Activated T-cell treated with anti-CD3 and anti-CD28 coated beads, Interleukin-2, amount 50 U/mL, for 48 hours (primary cell): ENCODE data around the gene CORO2B.
"Not testable (repeated sequence)": the region's sequence is repeated elsewhere in the genome, so short reads cannot be mapped to it uniquely, and the experiment has no call there.

Experiments
- DNase-seq, 2 experiments: peaks; one replicate each; pipeline ENCODE4 v3.0.0-alpha.2; 2020

The CORO2B gene

GRCh38 chr15:68749365-68749764 lies 170.6 kb downstream of the CORO2B start:
- no peak for DNase-seq

GRCh38 chr15:68749793-68750192 lies 171.0 kb downstream of the CORO2B start:
- no peak for DNase-seq

GRCh38 chr15:68751622-68752021 lies 172.8 kb downstream of the CORO2B start:
- DNase-seq, result no peak

GRCh38 chr15:68755731-68756130 lies 176.9 kb downstream of the CORO2B start:
- no peak for DNase-seq

- DNase-seq, result not testable (repeated sequence)
Measured at GRCh38 chr15:68759982-68760579, 181.3 kb downstream of the CORO2B start.

GRCh38 chr15:68763063-68763462 lies 184.3 kb downstream of the CORO2B start:
- no peak for DNase-seq

- DNase-seq, result no peak
Measured at GRCh38 chr15:68764090-68764489, 185.3 kb downstream of the CORO2B start.

- no peak for DNase-seq
Measured at GRCh38 chr15:68765602-68766368, 187.0 kb downstream of the CORO2B start.

GRCh38 chr15:68767833-68768232 lies 189.0 kb downstream of the CORO2B start:
- no peak for DNase-seq

- DNase-seq, result no peak
Measured at GRCh38 chr15:68768321-68768720, 189.5 kb downstream of the CORO2B start.

GRCh38 chr15:68769702-68770101 lies 190.9 kb downstream of the CORO2B start:
- no peak for DNase-seq

- no peak for DNase-seq
Measured at GRCh38 chr15:68770216-68770615, 191.4 kb downstream of the CORO2B start.

- no peak for DNase-seq
Measured at GRCh38 chr15:68773036-68773435, 194.2 kb downstream of the CORO2B start.

GRCh38 chr15:68774120-68774519 lies 195.3 kb downstream of the CORO2B start:
- DNase-seq, result no peak

GRCh38 chr15:68774521-68775235 lies 195.9 kb downstream of the CORO2B start:
- no peak for DNase-seq

GRCh38 chr15:68775236-68775577 lies 196.4 kb downstream of the CORO2B start:
- DNase-seq, result no peak

- no peak for DNase-seq
Measured at GRCh38 chr15:68775671-68776476, 197.1 kb downstream of the CORO2B start.

GRCh38 chr15:68776477-68777270 lies 197.9 kb downstream of the CORO2B start:
- DNase-seq, result peak in 1 of 2 experiments; percentile 17
